HCT116 (cell line): ENCODE data around the gene PPP1R2B.

Experiments
- CEBPB ChIP-seq: IDR thresholded peaks from 2 replicates; pipeline ENCODE4 v1.6.1; 2012; ENCODE audit warnings: low read depth
- EZH2 ChIP-seq: fragments of 200-600 bp; sonication (generic); IDR thresholded peaks from 2 replicates; pipeline ENCODE4 v1.6.1; 2017; ENCODE audit warnings: antibody characterized with exemption, mixed run types
- EZH2phosphoT487 ChIP-seq: fragments of 200-600 bp; IDR thresholded peaks from 2 replicates; pipeline ENCODE4 v1.6.1; 2018; ENCODE audit warnings: antibody characterized with exemption, borderline replicate concordance
- JUND ChIP-seq: IDR thresholded peaks from 2 replicates; pipeline ENCODE4 v1.6.1; 2012
- MAX ChIP-seq: IDR thresholded peaks from 2 replicates; pipeline ENCODE4 v1.6.1; 2012
- POLR2A ChIP-seq: IDR thresholded peaks from 2 replicates; pipeline ENCODE4 v1.7.0; 2011; ENCODE audit warnings: borderline replicate concordance; ENCODE audit not compliant: insufficient read depth, insufficient read length; ENCODE audit errors: extremely low read depth
- SIN3A ChIP-seq: IDR thresholded peaks from 2 replicates; pipeline ENCODE4 v1.6.1; 2012; ENCODE audit warnings: low read depth
- TCF7L2 ChIP-seq: IDR thresholded peaks from 2 replicates; pipeline ENCODE4 v1.7.0; 2011; ENCODE audit warnings: borderline replicate concordance, inconsistent platforms; ENCODE audit not compliant: insufficient read depth, insufficient read length; ENCODE audit errors: extremely low read depth
- TF ChIP-seq, protein P1 (sequence below), 3 experiments: fragments of 200-600 bp in 1 of 3; sonication (generic) in 1 of 3; IDR thresholded peaks in 2 of 3; conservative IDR thresholded peaks in 1 of 3; 2 replicates each; pipeline ENCODE4 v1.5.1; 2012 to 2017; ENCODE audit warnings: low read depth in 2 of 3, low read length in 2 of 3, antibody characterized with exemption in 1 of 3, borderline replicate concordance in 1 of 3, control low read depth in 1 of 3, mild to moderate bottlenecking in 1 of 3, mixed read lengths in 1 of 3, mixed run types in 1 of 3, moderate library complexity in 1 of 3; ENCODE audit not compliant: insufficient read depth in 1 of 3
- TF ChIP-seq, protein P2 (sequence below): IDR thresholded peaks from 2 replicates; pipeline ENCODE4 v1.6.1; 2011; ENCODE audit warnings: mild to moderate bottlenecking, low read length, moderate library complexity; ENCODE audit not compliant: insufficient replicate concordance; ENCODE audit errors: extremely low read depth

DNA sequence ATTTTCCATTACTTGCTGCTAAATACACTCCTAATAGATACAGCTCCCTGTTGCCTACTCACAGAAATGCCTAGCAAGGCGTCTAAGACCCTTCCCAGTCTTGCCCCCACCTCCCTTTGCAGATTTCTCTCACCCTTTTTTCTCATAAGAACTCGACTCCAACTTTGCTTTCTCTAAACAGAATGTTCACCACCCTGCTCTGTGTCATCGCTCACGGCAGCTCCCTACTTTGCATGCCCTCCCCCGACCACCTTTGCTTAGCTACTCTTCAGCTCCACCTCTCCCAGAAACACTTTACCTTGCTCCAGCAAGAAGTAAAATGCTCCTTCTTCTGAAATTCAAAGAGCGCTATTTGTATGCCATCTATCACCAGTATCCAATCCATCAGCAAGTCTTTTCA, 15.2 kb upstream of the PPP1R2B start:
- no peak for TF ChIP-seq TCF7L2
- TF ChIP-seq, protein P1, sequence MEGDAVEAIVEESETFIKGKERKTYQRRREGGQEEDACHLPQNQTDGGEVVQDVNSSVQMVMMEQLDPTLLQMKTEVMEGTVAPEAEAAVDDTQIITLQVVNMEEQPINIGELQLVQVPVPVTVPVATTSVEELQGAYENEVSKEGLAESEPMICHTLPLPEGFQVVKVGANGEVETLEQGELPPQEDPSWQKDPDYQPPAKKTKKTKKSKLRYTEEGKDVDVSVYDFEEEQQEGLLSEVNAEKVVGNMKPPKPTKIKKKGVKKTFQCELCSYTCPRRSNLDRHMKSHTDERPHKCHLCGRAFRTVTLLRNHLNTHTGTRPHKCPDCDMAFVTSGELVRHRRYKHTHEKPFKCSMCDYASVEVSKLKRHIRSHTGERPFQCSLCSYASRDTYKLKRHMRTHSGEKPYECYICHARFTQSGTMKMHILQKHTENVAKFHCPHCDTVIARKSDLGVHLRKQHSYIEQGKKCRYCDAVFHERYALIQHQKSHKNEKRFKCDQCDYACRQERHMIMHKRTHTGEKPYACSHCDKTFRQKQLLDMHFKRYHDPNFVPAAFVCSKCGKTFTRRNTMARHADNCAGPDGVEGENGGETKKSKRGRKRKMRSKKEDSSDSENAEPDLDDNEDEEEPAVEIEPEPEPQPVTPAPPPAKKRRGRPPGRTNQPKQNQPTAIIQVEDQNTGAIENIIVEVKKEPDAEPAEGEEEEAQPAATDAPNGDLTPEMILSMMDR (IDR thresholded peaks at IDR 0.05 in 2 of 3, conservative IDR thresholded peaks at IDR 0.05 in 1 of 3; ENCODE audit: borderline replicate concordance in 1 of 3, insufficient read depth in 1 of 3, low read depth in 2 of 3, low read length in 2 of 3): no peak
- no peak for TF ChIP-seq MAX
- no peak for TF ChIP-seq EZH2phosphoT487
- no peak for TF ChIP-seq SIN3A
- TF ChIP-seq EZH2: no peak
- TF ChIP-seq POLR2A: no peak
- no peak for TF ChIP-seq JUND
- TF ChIP-seq CEBPB: no peak
- TF ChIP-seq, protein P2, sequence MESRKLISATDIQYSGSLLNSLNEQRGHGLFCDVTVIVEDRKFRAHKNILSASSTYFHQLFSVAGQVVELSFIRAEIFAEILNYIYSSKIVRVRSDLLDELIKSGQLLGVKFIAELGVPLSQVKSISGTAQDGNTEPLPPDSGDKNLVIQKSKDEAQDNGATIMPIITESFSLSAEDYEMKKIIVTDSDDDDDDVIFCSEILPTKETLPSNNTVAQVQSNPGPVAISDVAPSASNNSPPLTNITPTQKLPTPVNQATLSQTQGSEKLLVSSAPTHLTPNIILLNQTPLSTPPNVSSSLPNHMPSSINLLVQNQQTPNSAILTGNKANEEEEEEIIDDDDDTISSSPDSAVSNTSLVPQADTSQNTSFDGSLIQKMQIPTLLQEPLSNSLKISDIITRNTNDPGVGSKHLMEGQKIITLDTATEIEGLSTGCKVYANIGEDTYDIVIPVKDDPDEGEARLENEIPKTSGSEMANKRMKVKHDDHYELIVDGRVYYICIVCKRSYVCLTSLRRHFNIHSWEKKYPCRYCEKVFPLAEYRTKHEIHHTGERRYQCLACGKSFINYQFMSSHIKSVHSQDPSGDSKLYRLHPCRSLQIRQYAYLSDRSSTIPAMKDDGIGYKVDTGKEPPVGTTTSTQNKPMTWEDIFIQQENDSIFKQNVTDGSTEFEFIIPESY: no peak
